ENCODE measurements around the gene LCE3E. TPM values are rescaled to one million over a fixed set of nuclear protein-coding genes. Genes with fewer than 3 reads are reported as not detected.
"Not testable (repeated sequence)": the region's sequence is repeated elsewhere in the genome, so short reads cannot be mapped to it uniquely, and the experiment has no call there.

The LCE3E gene
- total RNA-seq, result not detected

GRCh38 chr1:152566681-152567080 is at the start of gene LCE3E:
Gene LCE3E (minus strand): TSS chr1:152566780. CDS start chr1:152566208, 572 bp downstream.
- no peak for ATAC-seq (ENCODE audit: low FRiP score)
- DNase-seq (ENCODE audit: low spot score), result no peak
- TF ChIP-seq CTCF (IDR thresholded peaks at IDR 0.05), result no peak

GRCh38 chr1:152613511-152613910 is 46.9 kb upstream of the LCE3E start, which contains the start of gene LCE3B:
Gene LCE3B (plus strand): TSS chr1:152613811. CDS start chr1:152613811, 0 bp downstream.
- no peak for TF ChIP-seq CTCF (IDR thresholded peaks at IDR 0.05)
- ATAC-seq (ENCODE audit: low FRiP score) (no peak), DNase-seq (ENCODE audit: low spot score) (no peak)

- DNase-seq (ENCODE audit: low spot score) (no peak), ATAC-seq (ENCODE audit: low FRiP score) (no peak)
- TF ChIP-seq CTCF (IDR thresholded peaks at IDR 0.05), result no peak
Measured at GRCh38 chr1:152599934-152600333, 33.4 kb upstream of the LCE3E start, which contains the start of gene LCE3C. Gene LCE3C (plus strand): TSS chr1:152600234. CDS start chr1:152600732, 498 bp downstream.

- TF ChIP-seq CTCF (IDR thresholded peaks at IDR 0.05), result no peak
- DNase-seq (ENCODE audit: low spot score), result no peak
- no peak for ATAC-seq (ENCODE audit: low FRiP score)
Measured at GRCh38 chr1:152596986-152597385, 30.4 kb upstream of the LCE3E start.

GRCh38 chr1:152585586-152585985 is 19.0 kb upstream of the LCE3E start:
- no peak for TF ChIP-seq CTCF (IDR thresholded peaks at IDR 0.05)
- no peak for ATAC-seq (ENCODE audit: low FRiP score)
- DNase-seq (ENCODE audit: low spot score), result no peak

GRCh38 chr1:152582647-152583046 is 16.1 kb upstream of the LCE3E start:
- no peak for TF ChIP-seq CTCF (IDR thresholded peaks at IDR 0.05)
- no peak for DNase-seq (ENCODE audit: low spot score)
- ATAC-seq (ENCODE audit: low FRiP score), result no peak

- no peak for TF ChIP-seq CTCF (IDR thresholded peaks at IDR 0.05)
- no peak for DNase-seq (ENCODE audit: low spot score)
- ATAC-seq (ENCODE audit: low FRiP score), result no peak
Measured at GRCh38 chr1:152580433-152580832, 13.9 kb upstream of the LCE3E start, which contains the start of gene LCE3D. Gene LCE3D (minus strand): TSS chr1:152580516. CDS start chr1:152579936, 580 bp downstream.

GRCh38 chr1:152579526-152579925 is 12.9 kb upstream of the LCE3E start:
- not testable (repeated sequence) for ATAC-seq (ENCODE audit: low FRiP score); DNase-seq (ENCODE audit: low spot score)
